GM21825 (cell line): Measurements from ENCODE around the gene BAG1.
A peak's percentile ranks its signal among the peaks of the same experiment; 100 is the strongest.

Experiments
- ATAC-seq: cut with Tn5 transposase; IDR thresholded peaks from one replicate; pipeline ENCODE4 v1.9.1; 2021; ENCODE audit warnings: mild to moderate bottlenecking, moderate library complexity; ENCODE audit not compliant: unreplicated experiment

Gene BAG1

DNA sequence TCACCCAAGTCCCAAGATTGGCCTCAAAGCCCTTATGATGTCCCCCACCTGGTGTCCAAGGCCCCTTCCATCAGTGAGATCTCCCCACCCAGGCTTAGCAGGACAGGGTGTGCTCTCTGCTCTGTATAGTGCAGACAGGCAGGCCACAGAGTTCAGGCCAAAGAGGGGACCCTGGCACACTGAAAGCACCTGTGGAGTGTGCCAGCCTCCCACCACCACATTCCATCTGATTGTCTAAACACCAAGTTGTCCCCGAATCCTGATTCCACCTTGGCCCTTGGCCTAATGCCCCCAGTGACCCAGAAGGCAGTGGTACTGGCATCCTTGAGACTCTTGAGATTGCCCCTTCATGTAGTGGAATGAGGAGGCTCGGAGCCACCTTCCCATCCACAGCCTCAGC, 19.2 kb downstream of the BAG1 start:
- no peak for ATAC-seq

DNA sequence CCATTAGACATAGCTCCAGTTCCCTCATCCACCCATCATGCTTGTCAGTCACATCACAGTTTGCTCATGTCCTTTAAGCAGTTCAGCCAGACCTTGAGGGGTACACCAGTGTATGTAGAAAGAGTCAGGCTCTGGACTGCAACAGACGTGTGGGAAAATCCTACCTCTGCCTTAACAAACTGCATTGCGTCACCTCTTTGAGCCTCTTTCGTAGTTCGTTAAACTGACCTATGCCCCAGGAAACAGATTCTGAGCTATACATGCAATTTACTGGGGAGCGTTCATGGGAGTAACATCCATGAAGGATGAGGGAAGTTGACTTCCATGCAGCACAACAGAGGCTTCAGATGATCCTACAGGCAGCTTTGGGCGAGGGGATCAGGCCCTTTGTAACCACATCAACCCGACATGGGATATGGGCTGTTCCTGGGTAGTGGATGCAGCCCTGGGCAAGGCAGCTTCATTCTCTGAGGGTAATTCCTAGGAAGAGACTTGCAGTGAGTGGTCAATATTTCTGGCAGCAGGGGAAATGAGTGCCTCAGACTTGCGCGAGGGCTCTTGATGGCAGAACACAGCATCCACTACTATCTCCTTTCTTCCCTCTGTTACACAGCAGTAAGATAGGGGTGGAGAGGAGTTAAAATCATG, 20.2 kb downstream of the BAG1 start:
- ATAC-seq, result no peak

GRCh38 chr9:33242609-33243134, 21.8 kb downstream of the BAG1 start:
- ATAC-seq, result no peak

- no peak for ATAC-seq
These were observed 23.2 kb downstream of the BAG1 start for GRCh38 chr9:33241298-33241697.

DNA sequence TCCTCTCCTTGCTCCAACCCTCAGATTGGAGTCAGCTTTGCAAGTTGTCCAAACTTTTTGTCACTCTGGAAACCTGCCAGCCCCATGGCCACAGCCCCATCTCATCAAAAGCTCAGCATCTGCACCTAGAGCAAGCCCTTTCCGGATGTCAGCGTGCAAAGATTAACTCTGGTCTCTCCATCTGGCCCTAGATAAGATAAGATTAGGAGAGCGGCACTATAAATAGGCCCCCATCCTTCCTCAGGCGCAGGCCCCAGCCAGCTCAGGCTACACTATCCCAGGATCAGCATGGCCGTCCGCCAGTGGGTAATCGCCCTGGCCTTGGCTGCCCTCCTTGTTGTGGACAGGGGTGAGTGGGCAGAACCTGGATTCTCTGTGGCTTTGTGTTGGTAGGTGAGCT, 24.6 kb downstream of the BAG1 start, which contains the start of gene SPINK4:
SPINK4 (plus strand) TSS at position 247 of the 400 bp plus-strand sequence; CDS start at position 289, 42 bp downstream.
- no peak for ATAC-seq

DNA sequence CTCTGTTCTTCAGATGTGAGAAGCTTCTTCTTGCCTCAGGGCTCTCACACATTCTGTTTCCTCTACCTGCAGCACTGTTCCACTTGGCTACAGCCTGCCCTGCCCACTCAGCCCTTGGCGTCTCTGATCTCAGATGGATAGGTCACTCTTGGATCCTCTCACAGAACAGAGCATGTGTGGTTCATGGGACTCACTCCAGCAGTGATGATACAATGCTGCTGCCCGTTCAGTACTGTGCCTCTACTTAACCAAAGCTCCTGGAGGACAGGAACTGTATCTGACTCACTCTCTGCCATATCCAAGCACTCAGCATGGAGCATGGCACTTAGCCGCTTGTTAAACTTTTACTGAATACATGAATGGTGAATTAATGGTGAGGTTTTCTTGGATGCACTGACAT, 27.9 kb downstream of the BAG1 start:
- ATAC-seq, result no peak

DNA sequence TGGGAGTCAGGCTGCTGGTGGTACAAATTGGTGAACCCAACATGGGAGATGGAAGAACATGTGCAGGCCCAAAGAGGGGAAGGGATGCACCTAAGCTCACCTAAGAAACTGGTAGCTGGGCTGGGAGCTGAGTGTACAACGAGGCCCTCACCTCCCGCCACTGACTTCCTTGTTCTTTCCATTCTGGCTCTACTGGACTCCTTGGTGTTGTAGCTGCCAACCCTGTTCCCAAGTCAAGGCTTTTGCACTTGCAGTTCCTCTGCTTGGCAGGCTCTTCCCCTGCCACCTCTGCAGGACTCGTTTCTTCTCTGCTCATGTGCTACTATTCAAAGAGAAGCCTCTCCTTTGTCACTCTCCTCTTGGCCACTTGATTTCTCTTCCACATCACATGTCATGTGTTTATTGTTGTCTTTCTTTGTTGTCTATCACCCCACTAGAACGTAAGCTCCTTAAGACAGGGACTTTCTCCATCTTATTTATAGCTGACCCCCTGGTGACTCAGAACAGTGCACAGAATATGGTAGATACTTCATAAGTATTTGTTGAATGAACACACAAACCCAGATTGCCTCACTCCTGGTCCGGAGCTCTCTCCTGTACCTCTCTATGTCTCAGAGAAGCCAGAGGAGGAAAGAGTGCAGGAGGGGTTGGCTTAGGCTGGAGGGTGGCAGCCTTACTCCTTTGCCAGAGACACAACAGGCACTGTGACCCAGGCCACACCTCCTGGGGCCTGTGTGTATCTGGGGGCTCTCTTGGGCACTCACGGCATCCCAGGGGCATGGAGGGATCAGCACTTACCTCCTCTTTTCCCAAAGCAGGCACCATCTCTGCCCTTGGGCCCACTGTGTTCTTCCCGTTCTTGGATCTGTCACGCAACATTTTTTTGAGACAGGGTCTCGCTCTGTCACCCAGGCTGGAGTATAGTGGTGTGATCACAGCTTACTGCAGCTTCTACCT, 29.7 kb downstream of the BAG1 start:
- ATAC-seq, result no peak

GRCh38 chr9:33233626-33234342, 30.7 kb downstream of the BAG1 start:
- no peak for ATAC-seq

GRCh38 chr9:33232815-33233214, 31.7 kb downstream of the BAG1 start:
- ATAC-seq, result no peak

- no peak for ATAC-seq
These were observed 32.9 kb downstream of the BAG1 start for GRCh38 chr9:33231623-33231942.

DNA sequence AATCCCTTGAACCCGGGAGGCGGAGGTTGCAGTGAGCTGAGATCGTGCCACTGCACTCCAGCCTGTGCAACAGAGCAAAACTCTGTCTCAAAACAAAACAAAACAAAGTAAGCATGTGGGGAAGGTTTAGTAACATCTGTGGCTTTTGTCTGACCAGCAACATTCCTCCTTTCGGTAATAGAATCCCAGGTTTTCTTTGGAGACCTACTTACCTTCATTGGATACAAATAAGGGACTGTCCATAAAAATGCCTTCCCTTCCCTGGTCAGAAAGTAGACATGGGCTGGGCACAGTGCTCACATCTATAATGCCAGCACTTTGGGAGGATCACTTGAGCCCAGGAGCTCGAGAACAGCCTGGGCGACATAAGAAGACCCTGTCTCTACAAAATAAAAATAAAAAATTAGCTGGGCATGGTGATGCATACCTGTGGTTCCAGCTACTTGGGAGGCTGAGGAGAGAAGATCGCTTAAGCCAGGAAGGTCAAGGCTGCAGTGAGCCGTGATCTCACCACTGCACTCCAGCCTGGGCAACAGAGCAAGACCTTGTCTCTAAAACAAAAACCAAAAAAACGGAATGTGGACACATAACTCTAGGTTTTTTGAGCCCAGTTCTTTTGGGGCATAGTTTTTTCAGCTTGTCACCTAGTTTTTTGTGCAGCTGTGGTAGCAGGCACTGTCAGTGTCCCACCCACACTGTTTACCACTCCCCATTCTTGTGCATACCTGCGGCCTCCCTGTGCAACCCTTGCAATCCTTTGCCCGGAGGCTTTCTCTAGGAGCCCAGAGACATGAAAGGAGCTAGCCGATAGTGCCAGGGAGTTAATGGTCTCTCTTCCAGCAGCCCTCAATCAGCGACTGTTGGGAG, 33.5 kb downstream of the BAG1 start:
- ATAC-seq, result no peak

GRCh38 chr9:33229359-33230114, 35.0 kb downstream of the BAG1 start:
- ATAC-seq, result no peak

- no peak for ATAC-seq
These were observed 35.9 kb downstream of the BAG1 start for GRCh38 chr9:33228606-33229005.

DNA sequence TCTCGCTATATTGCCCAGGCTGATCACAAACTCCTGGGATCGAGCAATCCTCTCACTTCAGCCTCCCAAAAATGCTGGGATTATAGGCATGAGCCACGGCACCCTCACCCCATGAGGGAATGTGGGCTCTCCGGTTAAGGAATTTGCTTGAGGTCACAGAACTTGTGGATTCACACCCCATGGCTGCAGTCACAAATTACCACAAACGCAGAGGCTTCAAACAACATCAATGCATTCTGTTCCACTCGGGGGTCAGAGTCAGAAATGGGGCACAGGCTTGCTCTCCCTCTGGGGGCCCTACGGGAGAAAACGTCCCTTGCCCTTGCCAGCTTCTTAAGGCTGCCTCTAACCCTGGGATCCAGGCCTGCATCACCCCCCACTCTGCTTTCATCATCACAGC, 36.8 kb downstream of the BAG1 start:
- no peak for ATAC-seq

- peak; percentile 47 for ATAC-seq
These were observed 37.5 kb downstream of the BAG1 start for GRCh38 chr9:33227008-33227398.

- ATAC-seq, result peak; percentile 40
These were observed 39.0 kb downstream of the BAG1 start for GRCh38 chr9:33225319-33226147.

- ATAC-seq, result no peak
These were observed 40.8 kb downstream of the BAG1 start for GRCh38 chr9:33223696-33224095.

DNA sequence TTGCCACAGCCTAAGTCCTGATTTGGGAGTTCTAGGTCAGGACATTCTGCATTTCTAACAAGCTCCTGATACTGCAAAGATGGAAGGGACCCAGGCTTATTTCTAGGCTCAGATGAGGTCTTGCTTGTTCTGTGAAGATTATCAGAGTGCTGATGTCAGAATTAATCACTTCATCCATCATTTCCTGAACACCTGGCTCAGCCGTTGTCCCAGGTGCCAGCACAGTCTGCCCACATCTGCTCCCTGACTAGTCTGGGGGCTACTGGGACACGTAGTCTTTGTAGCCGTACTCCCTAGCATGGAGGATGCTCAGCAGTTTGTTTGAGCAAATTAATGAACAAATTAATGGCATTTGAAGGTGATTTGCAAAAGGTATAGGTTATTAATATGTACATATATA, 42.5 kb downstream of the BAG1 start:
- ATAC-seq, result no peak

GRCh38 chr9:33221568-33221884, 43.0 kb downstream of the BAG1 start:
- ATAC-seq, result no peak
